Measurements from ENCODE around the gene PSPN.

The PSPN gene

GRCh38 chr19:6325614-6326013, 50.1 kb downstream of the PSPN start:
- no peak for DNase-seq (ENCODE audit: low spot score)

Data from AG08395 (cell line).